ENCODE data around the gene TDRD15.

The TDRD15 gene

DNA sequence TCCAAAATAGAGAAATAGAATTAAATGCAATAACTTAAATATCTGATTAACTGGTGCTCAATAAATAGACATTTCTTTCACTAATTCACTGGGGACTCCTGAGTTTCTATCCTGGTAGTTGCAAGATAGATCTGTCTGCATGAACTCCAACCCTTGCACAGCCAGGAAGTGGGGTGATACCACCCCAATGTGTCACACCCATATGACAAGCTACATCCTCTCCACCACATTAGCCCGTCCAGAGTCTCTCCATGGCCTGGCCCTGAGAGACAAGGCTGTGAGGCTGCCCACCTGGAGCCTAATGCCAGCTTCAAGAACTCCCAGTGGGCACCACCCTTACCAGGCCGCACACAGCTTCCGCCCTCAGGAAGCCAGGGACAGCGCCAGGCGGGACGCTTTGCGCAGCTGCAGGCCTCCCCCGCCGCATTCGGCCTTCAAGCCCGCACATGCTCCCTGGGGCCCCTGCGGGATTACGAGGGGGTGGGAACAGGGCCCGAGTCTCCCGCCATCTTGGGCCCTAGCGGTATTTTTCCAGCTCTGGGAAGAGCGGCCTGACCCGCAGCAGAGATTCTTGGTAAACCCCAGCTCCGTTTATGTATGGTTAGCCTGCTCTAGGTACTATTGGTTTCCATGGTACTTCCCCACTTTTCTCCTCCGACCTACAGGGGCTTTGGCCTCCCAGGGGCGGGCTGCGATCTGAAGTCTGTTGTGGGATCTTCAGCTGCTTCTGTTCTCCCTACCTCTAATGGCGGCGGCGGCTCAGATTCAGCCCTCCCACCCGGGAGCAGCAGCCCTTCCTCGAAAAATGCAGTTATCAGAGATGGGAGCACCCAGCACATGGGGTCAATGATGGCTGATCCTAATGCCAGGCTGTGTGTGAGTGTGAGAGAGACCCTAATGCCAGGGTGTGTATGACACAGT, at the start of gene TDRD15:
TSS of gene TDRD15 (plus strand) at position 496 of the 921 bp plus-strand sequence. CDS start 13,500 bp downstream, outside the sequence.
- H3K4me3 ChIP-seq (ENCODE audit: low read depth in 1 of 2, low read length in 2 of 2) = no peak within 1 kb of the TSS
- H3K9ac ChIP-seq (ENCODE audit: low read depth in 1 of 2, low read length in 2 of 2) = no peak within 1 kb of the TSS

DNA sequence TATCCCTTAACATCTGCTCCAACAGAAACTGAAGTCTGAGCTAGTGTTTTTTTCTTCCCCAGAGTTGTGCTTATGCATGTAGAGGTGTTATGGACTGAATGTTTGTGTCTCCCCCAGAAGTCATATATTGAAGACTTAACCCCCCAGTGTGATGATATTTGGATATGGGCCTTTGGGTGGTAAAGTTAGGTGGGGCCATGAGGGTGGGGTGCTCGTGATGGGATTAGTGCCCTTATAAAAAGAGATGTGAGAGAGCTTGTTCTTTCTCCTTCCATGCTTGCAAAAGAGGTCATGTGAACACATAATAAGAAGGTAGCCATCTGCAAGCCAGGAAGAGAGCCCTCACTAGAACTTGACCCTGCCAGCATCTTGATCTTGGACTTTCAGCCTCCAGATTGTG, 45.5 kb upstream of the TDRD15 start:
- Histone ChIP-seq H3K27me3 (ENCODE audit: control insufficient read depth in 1 of 2, insufficient read depth in 2 of 2, low read length in 2 of 2) (no peaks in the 10 kb centered on the region), H3K9me3 (ENCODE audit: control insufficient read depth in 1 of 2, low read length in 2 of 2) (no peaks in the 10 kb centered on the region), H3K4me1 (ENCODE audit: control insufficient read depth in 1 of 2, insufficient read depth in 2 of 2, low read length in 2 of 2) (no peaks in the 10 kb centered on the region), H3K27ac (ENCODE audit: low read depth, low read length) (no peak overlapping the region), H3K4me3 (ENCODE audit: low read depth in 1 of 2, low read length in 2 of 2) (no peak overlapping the region), H3K36me3 (ENCODE audit: control insufficient read depth in 1 of 2, insufficient read depth in 2 of 2, low read length in 2 of 2) (no peaks in the 10 kb centered on the region), H3K9ac (ENCODE audit: low read depth in 1 of 2, low read length in 2 of 2) (no peak overlapping the region)

More for the DNA sequence above, at the start of gene TDRD15:
- no peaks in the 10 kb centered on the region for H3K36me3 ChIP-seq (ENCODE audit: control insufficient read depth in 1 of 2, insufficient read depth in 2 of 2, low read length in 2 of 2)
- H3K9me3 ChIP-seq (ENCODE audit: control insufficient read depth in 1 of 2, low read length in 2 of 2) = no peaks in the 10 kb centered on the region
- H3K4me1 ChIP-seq (ENCODE audit: control insufficient read depth in 1 of 2, insufficient read depth in 2 of 2, low read length in 2 of 2) = no peaks in the 10 kb centered on the region
- no peaks in the 10 kb centered on the region for H3K27me3 ChIP-seq (ENCODE audit: control insufficient read depth in 1 of 2, insufficient read depth in 2 of 2, low read length in 2 of 2)
- H3K27ac ChIP-seq (ENCODE audit: low read depth, low read length) = no peak within 1 kb of the TSS

DNA sequence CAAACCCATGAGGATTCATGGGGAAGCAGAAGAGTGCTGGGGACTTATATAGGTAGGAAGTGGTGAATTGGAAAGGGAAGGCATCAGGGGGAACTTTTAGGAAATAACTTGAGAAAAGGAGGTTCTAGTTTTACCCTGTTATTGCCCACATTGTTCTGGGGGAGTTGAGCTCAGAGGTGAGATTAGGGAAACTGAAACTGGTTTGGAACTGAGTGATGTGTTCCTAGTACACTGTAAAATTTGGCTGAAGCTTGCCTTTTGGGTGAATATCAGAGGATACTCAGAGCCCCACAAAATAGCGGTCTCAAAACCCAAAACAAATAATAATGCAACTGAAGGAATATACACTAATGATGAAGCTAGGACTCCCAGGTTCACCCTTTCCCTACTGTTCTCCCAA, 40.3 kb upstream of the TDRD15 start:
- Histone ChIP-seq H3K4me3 (ENCODE audit: low read depth in 1 of 2, low read length in 2 of 2) (no peak overlapping the region), H3K9me3 (ENCODE audit: control insufficient read depth in 1 of 2, low read length in 2 of 2) (no peaks in the 10 kb centered on the region), H3K36me3 (ENCODE audit: control insufficient read depth in 1 of 2, insufficient read depth in 2 of 2, low read length in 2 of 2) (no peaks in the 10 kb centered on the region), H3K4me1 (ENCODE audit: control insufficient read depth in 1 of 2, insufficient read depth in 2 of 2, low read length in 2 of 2) (no peaks in the 10 kb centered on the region), H3K27ac (ENCODE audit: low read depth, low read length) (no peak overlapping the region), H3K9ac (ENCODE audit: low read depth in 1 of 2, low read length in 2 of 2) (no peak overlapping the region), H3K27me3 (ENCODE audit: control insufficient read depth in 1 of 2, insufficient read depth in 2 of 2, low read length in 2 of 2) (no peaks in the 10 kb centered on the region)

DNA sequence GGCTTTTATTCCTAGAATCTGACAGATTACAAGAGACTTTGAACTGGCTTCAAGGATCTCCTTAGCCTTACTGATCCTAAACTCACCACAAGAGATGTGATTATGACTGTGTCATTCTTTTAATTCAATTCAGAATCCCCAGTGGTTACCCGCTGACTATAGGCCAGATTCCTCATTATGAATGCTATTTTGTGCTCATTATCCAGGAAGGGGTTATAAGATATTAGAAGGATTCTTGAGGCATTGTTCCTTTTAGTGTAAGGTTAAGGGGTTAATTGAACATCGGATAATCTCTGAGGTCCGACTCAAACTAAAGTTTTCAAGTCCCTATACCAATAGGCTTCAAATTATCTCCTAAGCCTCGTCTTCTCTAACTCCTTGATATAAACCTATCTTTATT, 39.4 kb upstream of the TDRD15 start:
- H3K4me3 ChIP-seq (ENCODE audit: low read depth in 1 of 2, low read length in 2 of 2) = no peak overlapping the region
- H3K9ac ChIP-seq (ENCODE audit: low read depth in 1 of 2, low read length in 2 of 2) = no peak overlapping the region
- no peaks in the 10 kb centered on the region for H3K36me3 ChIP-seq (ENCODE audit: control insufficient read depth in 1 of 2, insufficient read depth in 2 of 2, low read length in 2 of 2)
- no peak overlapping the region for H3K27ac ChIP-seq (ENCODE audit: low read depth, low read length)
- no peaks in the 10 kb centered on the region for H3K4me1 ChIP-seq (ENCODE audit: control insufficient read depth in 1 of 2, insufficient read depth in 2 of 2, low read length in 2 of 2)
- no peaks in the 10 kb centered on the region for H3K27me3 ChIP-seq (ENCODE audit: control insufficient read depth in 1 of 2, insufficient read depth in 2 of 2, low read length in 2 of 2)
- H3K9me3 ChIP-seq (ENCODE audit: control insufficient read depth in 1 of 2, low read length in 2 of 2) = no peaks in the 10 kb centered on the region

DNA sequence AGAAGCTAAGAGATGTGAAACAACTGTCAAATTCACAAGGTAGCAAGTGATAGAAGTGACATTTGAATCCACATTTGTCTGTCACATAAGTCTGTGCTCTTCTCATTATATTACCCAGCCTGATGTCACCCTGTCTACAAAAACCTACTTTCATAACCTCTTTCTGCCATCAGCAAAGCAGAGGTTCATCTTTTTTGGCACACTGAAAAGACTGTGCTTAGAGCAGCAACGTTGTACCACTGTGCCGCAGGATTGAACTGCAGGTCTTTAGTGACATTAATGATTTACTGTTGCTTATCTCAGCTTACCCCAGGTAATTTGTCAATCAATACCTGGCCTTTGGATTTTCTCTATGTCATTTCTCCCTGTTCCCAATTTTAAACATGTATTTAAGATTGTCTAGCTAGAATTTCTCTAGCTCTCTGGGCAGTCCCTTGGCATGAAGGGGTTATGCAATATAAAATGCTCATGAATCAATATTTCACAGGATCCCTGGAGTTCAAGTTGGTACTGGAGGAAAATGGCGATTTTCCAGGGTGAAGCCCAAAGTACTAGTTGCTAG, 31.4 kb upstream of the TDRD15 start:
- no peak overlapping the region for H3K27ac ChIP-seq (ENCODE audit: low read depth, low read length)
- no peaks in the 10 kb centered on the region for H3K36me3 ChIP-seq (ENCODE audit: control insufficient read depth in 1 of 2, insufficient read depth in 2 of 2, low read length in 2 of 2)
- no peak overlapping the region for H3K9ac ChIP-seq (ENCODE audit: low read depth in 1 of 2, low read length in 2 of 2)
- H3K9me3 ChIP-seq (ENCODE audit: control insufficient read depth in 1 of 2, low read length in 2 of 2) = no peaks in the 10 kb centered on the region
- no peak overlapping the region for H3K4me3 ChIP-seq (ENCODE audit: low read depth in 1 of 2, low read length in 2 of 2)
- peaks cover 5 to 29% of the 10 kb centered on the region in 2 donors for H3K4me1 ChIP-seq (ENCODE audit: control insufficient read depth in 1 of 2, insufficient read depth in 2 of 2, low read length in 2 of 2)
- no peaks in the 10 kb centered on the region for H3K27me3 ChIP-seq (ENCODE audit: control insufficient read depth in 1 of 2, insufficient read depth in 2 of 2, low read length in 2 of 2)

DNA sequence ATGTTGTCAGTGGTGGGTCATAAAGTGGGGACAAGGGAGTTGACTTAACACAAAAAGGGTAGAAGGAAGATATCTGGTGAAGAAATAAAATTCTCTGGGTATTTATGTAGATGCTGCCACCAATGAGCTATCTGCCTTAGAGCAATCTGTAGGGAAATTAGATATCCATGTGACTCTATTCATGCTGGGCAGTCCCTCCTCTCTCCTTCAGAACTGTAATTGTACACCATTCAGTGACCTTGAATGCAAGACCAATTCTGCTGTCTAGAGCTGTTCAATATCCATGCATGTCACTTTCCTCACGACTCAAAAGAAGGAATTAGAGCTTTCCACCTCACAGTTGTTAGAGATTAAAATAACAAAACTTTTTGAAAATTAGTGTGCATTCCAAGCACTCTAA, 28.6 kb upstream of the TDRD15 start:
- Histone ChIP-seq H3K27ac (ENCODE audit: low read depth, low read length) (no peak overlapping the region), H3K4me1 (ENCODE audit: control insufficient read depth in 1 of 2, insufficient read depth in 2 of 2, low read length in 2 of 2) (peaks cover 18 to 50% of the 10 kb centered on the region in 2 donors)

DNA sequence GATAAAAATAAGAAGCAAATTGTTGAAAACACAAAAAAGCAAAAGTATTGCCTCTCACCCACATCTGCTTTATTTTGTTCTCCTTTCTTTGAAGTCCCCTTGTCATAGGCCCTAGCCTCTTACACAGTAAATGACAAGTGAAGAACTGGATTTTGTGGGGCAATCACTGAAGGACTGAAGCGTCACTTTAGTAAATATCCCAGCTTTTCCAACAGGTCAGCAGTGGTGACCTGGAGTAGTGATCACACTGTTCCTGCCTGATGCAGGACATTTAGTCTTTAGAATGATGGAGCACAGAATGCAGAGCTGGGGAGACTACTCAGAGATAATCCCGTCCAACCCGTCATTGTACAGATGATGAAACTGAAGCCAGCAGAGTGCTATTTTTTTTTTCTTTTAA, 28.1 kb upstream of the TDRD15 start:
- no peaks in the 10 kb centered on the region for H3K36me3 ChIP-seq (ENCODE audit: control insufficient read depth in 1 of 2, insufficient read depth in 2 of 2, low read length in 2 of 2)
- peaks cover 18 to 50% of the 10 kb centered on the region in 2 donors for H3K4me1 ChIP-seq (ENCODE audit: control insufficient read depth in 1 of 2, insufficient read depth in 2 of 2, low read length in 2 of 2)
- no peak overlapping the region for H3K4me3 ChIP-seq (ENCODE audit: low read depth in 1 of 2, low read length in 2 of 2)
- H3K9ac ChIP-seq (ENCODE audit: low read depth in 1 of 2, low read length in 2 of 2) = no peak overlapping the region
- no peak overlapping the region for H3K27ac ChIP-seq (ENCODE audit: low read depth, low read length)
- H3K9me3 ChIP-seq (ENCODE audit: control insufficient read depth in 1 of 2, low read length in 2 of 2) = no peaks in the 10 kb centered on the region
- no peaks in the 10 kb centered on the region for H3K27me3 ChIP-seq (ENCODE audit: control insufficient read depth in 1 of 2, insufficient read depth in 2 of 2, low read length in 2 of 2)

More for the DNA sequence above, 28.6 kb upstream of the TDRD15 start:
- H3K4me3 ChIP-seq (ENCODE audit: low read depth in 1 of 2, low read length in 2 of 2) = no peak overlapping the region
- H3K36me3 ChIP-seq (ENCODE audit: control insufficient read depth in 1 of 2, insufficient read depth in 2 of 2, low read length in 2 of 2) = no peaks in the 10 kb centered on the region
- H3K9me3 ChIP-seq (ENCODE audit: control insufficient read depth in 1 of 2, low read length in 2 of 2) = no peaks in the 10 kb centered on the region
- no peaks in the 10 kb centered on the region for H3K27me3 ChIP-seq (ENCODE audit: control insufficient read depth in 1 of 2, insufficient read depth in 2 of 2, low read length in 2 of 2)
- H3K9ac ChIP-seq (ENCODE audit: low read depth in 1 of 2, low read length in 2 of 2) = no peak overlapping the region

DNA sequence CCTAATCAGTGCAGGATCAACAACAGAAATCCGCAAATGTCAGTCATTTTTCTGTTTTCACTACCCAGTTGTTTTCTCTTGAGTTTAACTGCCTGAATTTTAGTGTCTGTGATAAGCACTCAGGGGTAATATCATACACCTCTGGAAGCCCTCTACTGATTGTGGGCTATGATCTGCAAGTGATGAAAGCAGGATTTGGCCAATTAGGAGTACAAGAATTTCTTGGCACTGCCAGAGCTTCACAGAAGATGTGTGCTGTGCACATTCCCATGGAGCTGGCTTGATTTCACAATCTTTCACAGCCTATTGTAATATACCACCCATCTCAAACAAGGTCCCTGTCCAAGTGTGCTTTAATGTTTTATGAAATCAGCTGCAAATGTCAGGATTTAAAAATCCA, 27.3 kb upstream of the TDRD15 start:
- no peaks in the 10 kb centered on the region for H3K36me3 ChIP-seq (ENCODE audit: control insufficient read depth in 1 of 2, insufficient read depth in 2 of 2, low read length in 2 of 2)
- no peak overlapping the region for H3K9ac ChIP-seq (ENCODE audit: low read depth in 1 of 2, low read length in 2 of 2)
- no peaks in the 10 kb centered on the region for H3K27me3 ChIP-seq (ENCODE audit: control insufficient read depth in 1 of 2, insufficient read depth in 2 of 2, low read length in 2 of 2)
- H3K9me3 ChIP-seq (ENCODE audit: control insufficient read depth in 1 of 2, low read length in 2 of 2) = no peaks in the 10 kb centered on the region
- H3K4me1 ChIP-seq (ENCODE audit: control insufficient read depth in 1 of 2, insufficient read depth in 2 of 2, low read length in 2 of 2) = peaks cover 18 to 50% of the 10 kb centered on the region in 2 donors
- no peak overlapping the region for H3K27ac ChIP-seq (ENCODE audit: low read depth, low read length)
- H3K4me3 ChIP-seq (ENCODE audit: low read depth in 1 of 2, low read length in 2 of 2) = no peak overlapping the region

DNA sequence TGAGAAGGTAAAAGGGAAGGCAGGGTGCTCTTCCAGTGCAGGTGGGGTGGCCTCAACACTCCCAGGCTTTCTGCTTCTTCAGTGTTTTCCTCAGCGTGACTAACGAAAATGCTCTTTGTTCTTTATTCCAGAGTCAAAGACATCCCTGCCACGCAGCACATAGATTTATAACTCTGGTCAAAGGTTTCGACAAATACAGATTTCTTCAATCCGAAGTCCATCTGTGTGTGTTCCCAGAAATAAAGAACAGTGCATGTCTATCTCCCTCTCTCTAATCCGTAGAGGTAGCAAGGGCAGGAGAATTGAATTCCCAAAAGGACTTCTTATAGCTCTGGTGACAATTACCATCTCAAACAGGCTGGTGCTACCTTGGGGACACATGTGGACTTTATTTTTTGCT, 26.4 kb upstream of the TDRD15 start:
- H3K4me3 ChIP-seq (ENCODE audit: low read depth in 1 of 2, low read length in 2 of 2) = peak overlapping the region in 1 of 2 donors; percentile 5
- H3K9ac ChIP-seq (ENCODE audit: low read depth in 1 of 2, low read length in 2 of 2) = no peak overlapping the region
- no peak overlapping the region for H3K27ac ChIP-seq (ENCODE audit: low read depth, low read length)
- H3K4me1 ChIP-seq (ENCODE audit: control insufficient read depth in 1 of 2, insufficient read depth in 2 of 2, low read length in 2 of 2) = peaks cover 18 to 47% of the 10 kb centered on the region in 2 donors
- no peaks in the 10 kb centered on the region for H3K36me3 ChIP-seq (ENCODE audit: control insufficient read depth in 1 of 2, insufficient read depth in 2 of 2, low read length in 2 of 2)
- H3K27me3 ChIP-seq (ENCODE audit: control insufficient read depth in 1 of 2, insufficient read depth in 2 of 2, low read length in 2 of 2) = no peaks in the 10 kb centered on the region
- H3K9me3 ChIP-seq (ENCODE audit: control insufficient read depth in 1 of 2, low read length in 2 of 2) = no peaks in the 10 kb centered on the region

DNA sequence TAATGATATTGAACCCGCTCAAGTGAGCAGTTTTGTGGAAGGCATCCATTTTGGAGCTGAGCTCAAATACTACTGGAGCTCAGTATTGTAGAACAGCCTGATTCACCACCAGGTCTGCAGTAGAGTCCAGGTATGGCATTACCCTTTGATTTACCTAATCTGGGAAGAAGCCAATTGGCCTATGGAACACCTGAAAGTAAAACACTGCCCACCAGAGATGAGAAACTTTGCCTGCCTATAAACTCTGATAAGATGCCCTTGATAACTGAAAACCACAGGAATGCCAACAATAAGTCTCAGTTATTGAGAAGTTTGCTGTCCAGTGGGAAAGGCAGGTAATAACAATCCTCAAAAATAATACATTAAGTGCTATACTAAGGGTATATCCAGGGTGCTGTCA, 25.5 kb upstream of the TDRD15 start:
- Histone ChIP-seq H3K9ac (ENCODE audit: low read depth in 1 of 2, low read length in 2 of 2) (no peak overlapping the region), H3K27ac (ENCODE audit: low read depth, low read length) (peak overlapping the region; percentile 18), H3K27me3 (ENCODE audit: control insufficient read depth in 1 of 2, insufficient read depth in 2 of 2, low read length in 2 of 2) (no peaks in the 10 kb centered on the region), H3K9me3 (ENCODE audit: control insufficient read depth in 1 of 2, low read length in 2 of 2) (no peaks in the 10 kb centered on the region), H3K4me3 (ENCODE audit: low read depth in 1 of 2, low read length in 2 of 2) (peak overlapping the region in 1 of 2 donors; percentile 5), H3K4me1 (ENCODE audit: control insufficient read depth in 1 of 2, insufficient read depth in 2 of 2, low read length in 2 of 2) (peaks cover 22 to 46% of the 10 kb centered on the region in 2 donors), H3K36me3 (ENCODE audit: control insufficient read depth in 1 of 2, insufficient read depth in 2 of 2, low read length in 2 of 2) (no peaks in the 10 kb centered on the region)

Measured in duodenal mucosa (tissue), 2 donors.